NCI-H510A (cell line): ENCODE results near the gene ID4.

Experiments
- DNase-seq: peaks from one replicate; lab custom pipeline; 2025; lab: John Stamatoyannopoulos, UW

ID4 gene, protein sequence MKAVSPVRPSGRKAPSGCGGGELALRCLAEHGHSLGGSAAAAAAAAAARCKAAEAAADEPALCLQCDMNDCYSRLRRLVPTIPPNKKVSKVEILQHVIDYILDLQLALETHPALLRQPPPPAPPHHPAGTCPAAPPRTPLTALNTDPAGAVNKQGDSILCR

GRCh38 chr6:19836799-19837510 lies at the start of gene ID4:
Gene ID4 (plus strand): TSS chr6:19837370. CDS start chr6:19837755, 385 bp downstream.
- peak; percentile 89 for DNase-seq

DNA sequence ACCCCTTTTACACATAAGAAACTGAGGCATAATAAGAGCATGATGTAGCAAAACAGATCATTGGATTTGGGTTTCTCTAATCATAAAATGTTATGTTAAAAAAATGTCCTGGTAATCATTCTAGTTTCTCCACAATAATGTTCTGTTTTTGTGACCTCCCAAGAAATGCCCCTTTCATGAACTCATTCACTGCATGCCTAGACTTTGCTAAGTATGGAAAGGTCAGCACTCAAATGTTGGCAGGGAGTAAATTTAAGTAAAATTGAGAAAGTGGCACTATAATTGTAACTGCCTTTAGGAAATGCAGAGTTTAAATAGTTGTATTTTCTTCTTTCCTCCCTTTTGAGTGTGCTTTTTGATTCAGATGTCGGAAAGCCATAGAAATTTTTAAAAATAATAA lies 48.5 kb upstream of the ID4 start:
- DNase-seq: no peak

- DNase-seq: no peak
These were observed 47.9 kb upstream of the ID4 start for GRCh38 chr6:19789100-19789803.

DNA sequence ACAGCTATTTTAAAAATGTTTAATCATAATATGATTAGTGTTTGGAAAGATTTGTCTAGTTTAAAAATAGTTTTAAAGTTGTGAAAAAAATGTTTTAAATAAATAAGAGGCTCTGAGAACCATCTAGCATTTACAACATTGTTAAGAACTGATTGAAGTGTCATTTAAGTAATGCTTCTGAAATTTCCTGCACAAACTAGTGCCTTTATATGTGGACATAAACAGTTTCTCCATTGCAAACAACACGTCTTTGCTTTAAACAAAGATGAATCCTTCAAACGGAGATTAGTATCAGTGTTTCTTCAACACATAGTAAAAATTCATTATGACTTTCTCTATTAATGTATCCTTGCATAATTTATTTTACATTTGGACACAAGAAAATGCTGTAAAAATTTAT lies 45.9 kb upstream of the ID4 start:
- no peak for DNase-seq

DNA sequence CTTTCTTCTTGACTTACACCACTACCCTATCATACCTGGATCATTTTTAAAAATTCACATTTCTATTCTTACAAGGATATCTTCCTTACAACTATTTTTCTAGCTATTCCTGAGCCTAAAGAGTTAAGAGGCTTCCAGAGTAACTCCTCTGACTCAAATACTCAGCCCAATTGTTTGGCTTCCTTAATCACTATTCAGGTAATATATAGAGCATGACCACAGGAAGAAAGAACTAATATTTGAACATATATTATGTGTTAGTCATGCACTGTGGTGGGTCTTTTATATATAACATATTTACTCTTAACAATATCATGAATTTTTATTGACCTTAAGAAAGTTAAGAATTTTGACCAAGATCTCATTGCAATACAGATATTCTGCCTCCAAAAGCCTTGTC lies 42.0 kb upstream of the ID4 start:
- no peak for DNase-seq

- no peak for DNase-seq
These were observed 40.7 kb upstream of the ID4 start for GRCh38 chr6:19796452-19796851.

GRCh38 chr6:19798362-19798761 lies 38.8 kb upstream of the ID4 start:
- no peak for DNase-seq

DNA sequence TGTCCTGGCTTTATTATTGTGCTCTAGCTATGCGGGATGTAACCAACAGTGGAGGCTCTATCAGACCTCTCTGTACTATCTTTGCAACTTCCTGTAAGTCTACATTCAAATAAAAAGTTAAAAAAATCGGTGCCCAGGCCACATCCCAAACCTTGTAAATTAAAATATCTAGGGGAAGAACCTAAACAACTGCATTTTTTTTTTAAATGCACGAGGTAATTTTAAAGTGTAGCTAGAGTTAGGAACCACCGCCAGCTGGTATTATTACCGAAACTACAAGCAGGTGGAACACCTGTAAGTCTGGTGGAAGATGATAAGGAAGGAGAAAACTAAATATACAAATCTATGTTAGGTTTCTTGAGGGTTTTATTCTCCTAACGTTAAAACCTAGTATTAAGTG lies 34.5 kb upstream of the ID4 start:
- DNase-seq: no peak

DNA sequence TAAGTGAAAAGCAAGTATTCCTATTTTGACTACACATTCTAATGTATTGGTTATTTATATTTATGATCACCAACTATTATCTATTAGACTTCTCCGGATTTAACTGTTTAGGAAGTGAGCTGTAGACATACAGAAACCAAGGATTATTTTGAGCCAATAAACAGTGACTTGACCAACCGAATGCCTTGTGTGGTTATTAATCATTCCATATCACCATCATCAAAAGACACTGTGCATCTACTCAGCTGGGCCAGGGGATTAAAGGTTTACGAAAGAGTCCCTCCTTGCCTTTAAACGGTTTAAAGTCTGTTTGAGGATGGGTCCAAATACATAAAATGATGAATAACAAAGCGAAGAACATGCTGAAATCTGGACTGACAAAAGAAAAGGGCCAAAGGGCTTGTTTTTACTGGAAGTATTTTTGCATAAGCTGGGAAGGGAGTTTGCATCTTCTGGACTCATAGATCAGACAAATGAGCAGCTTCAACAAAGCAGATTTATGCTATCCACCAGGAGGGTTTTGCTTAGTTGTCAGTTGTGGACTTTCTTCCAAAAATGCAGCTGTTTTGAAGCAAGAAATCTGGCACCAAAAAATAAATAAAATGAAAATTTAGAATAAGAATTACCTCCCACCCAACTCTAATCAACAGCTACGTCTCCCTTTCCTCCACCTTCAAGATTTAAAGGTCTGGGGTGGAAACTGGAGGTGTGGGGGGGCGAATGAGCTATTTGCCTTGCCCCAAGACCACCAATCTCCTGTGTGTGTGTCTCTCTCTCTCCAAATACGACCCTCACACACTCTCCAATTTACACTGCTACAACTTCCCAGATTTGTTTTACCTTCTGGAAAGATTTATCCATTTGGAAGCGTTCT lies 33.6 kb upstream of the ID4 start:
- DNase-seq: no peak

DNA sequence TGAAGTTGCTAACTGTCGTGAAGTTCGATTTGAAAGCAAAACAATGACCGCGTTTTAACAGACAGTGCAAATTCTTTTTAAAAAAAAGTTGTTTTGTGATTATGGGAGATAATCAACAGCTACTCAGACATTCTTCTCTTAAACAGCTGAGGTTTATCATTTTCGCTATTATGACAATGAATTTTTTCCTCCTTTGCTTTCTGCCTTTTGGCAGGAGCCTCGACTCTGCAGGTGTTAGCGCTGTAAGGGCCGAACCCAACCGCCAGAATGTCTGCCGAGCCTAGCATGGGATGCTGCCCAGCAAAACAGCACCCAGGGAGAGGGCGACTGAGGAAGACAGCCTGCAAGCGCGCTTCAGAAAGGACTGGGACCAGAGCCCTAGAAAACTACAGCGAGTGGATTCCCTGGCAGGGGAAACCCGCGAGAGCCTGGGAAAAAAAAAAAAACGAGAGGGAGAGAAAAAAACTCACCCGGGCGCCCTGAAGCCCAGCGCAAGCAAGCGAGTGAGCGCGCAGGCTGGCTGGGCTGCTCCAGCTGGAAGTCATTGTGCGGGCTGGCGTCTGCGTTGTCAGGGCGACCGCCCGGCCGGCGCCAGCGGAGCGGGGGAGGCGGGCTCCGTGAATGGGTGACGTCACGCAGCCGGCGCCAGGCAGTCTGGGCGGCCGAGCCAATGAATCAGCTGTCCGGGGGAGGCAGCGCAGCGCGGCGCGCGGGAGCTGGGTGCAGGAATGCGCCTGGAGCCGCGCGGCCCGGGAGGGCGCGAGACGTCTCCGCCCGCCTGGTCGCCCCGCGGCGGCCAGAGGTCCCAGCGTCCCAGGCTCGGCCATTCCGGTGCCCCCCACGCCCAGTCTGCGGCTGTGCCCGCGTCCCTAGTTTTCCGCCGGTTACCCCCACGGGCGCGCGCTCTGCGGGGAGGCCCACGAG lies 32.7 kb upstream of the ID4 start:
- peak; percentile 80 for DNase-seq

- no peak for DNase-seq
These were observed 32.1 kb upstream of the ID4 start for GRCh38 chr6:19805129-19805481.

DNA sequence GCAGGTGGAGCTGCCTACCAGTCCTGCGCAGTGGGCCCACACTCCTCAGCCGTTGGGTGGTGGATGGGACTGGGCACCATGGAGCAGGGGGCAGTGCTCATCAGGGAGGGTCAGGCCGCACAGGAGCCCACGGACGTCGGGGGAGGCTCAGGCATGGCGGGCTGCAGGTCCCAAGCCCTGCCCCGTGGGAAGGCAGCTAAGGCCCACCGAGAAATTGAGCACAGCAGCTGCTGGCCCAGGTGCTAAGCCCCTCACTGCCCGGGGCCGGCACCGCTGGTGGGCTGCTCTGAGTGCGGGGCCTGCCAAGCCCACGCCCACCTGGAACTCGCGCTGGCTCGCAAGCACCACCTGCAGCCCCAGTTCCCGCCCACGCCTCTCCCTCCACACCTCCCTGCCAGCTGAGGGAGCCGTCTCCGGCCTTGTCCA lies 30.2 kb upstream of the ID4 start:
- DNase-seq: no peak

DNA sequence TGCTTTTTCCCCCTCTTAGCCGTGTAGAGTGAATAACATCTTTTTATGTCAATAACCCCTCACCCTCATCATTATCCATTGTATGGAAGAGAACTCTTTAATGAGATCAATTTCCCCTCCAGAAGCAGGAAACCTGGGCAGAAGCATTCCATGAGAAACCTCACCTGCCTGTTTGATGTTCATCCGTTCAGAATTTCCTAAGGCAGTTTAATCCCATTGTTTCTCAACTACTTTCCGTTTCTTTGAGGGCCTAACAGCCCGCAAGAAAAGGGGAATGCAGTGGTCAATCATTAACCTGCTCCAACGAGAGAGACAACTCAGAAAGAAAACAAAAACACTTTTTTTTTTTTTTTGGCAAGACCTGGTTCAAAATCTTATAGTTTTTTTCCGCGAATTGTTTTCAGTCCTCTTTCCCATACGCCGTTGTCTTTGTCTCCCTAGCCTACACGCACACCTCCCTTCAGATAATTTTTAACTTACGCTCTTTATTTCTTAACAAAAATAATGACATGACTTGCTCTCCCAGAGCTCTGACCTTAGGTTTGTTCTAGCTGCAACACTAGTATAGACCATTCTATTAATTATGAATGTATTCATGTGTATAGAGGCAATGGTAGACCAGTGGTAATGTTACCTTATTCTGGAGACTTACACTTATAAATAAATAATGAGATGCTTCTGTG lies 25.6 kb upstream of the ID4 start:
- no peak for DNase-seq

- no peak for DNase-seq
These were observed 24.6 kb upstream of the ID4 start for GRCh38 chr6:19812512-19813119.

DNA sequence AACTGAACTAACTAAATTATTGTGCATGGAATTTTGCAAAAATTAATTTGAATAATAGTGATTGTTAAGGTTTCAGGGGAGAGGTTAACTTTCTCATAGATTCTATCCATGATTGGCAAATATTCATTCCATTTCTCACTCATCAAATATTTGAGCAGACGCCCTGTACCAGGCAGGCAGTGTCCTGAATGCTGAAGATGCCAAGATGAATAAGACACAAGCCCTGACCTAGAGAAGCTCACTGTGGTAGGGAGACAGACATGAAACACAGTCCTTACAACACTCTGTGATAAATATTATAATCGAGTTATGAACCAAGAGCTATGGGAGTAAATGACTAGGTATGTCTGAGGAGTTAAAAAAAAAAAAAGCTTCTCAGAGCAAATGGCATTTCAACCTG lies 18.4 kb upstream of the ID4 start:
- no peak for DNase-seq

- DNase-seq: no peak
These were observed 12.9 kb upstream of the ID4 start for GRCh38 chr6:19824058-19824807.

GRCh38 chr6:19827247-19827646 lies 9.9 kb upstream of the ID4 start:
- no peak for DNase-seq

DNA sequence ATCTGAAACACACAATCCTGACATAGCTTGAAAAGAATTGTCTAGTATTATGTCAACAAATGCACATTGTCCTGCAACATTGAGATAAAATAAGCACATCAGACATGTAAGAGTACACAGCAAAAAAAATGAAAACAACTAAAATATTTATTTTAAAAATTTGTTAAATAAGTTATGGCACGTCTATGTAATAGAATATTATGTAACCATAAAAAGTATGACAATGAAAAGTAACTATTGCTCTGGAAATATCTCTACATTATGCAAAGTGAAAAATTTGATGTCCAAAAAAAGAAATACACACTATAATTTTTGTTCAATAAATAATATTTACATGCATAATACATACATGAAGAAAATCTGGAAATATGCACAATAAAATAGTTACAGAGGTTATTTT lies 9.3 kb upstream of the ID4 start:
- no peak for DNase-seq

GRCh38 chr6:19830171-19830570 lies 7.0 kb upstream of the ID4 start:
- no peak for DNase-seq

DNA sequence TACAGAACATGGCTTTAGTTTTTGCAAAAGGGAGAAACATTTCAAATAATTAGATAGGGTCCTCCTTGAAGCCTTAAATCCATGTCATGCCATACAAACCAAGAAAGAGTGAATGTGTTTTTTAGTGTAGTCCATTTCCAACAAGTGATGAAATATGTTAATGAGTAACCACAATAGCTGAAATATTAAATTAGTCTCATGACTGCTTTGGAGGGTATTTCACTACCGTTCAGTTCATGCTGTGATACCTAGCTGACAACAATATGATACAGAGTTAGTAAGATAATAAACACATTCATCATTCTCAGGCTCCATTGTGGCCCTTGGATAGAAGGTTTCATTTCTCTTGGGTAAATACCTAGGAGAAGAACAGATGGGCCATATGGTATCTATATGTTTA lies 5.8 kb upstream of the ID4 start:
- DNase-seq: no peak
